Measurements from ENCODE around the gene ZNF484.
"Not testable (repeated sequence)": the region's sequence is repeated elsewhere in the genome, so short reads cannot be mapped to it uniquely, and the experiment has no call there.

Gene ZNF484

DNA sequence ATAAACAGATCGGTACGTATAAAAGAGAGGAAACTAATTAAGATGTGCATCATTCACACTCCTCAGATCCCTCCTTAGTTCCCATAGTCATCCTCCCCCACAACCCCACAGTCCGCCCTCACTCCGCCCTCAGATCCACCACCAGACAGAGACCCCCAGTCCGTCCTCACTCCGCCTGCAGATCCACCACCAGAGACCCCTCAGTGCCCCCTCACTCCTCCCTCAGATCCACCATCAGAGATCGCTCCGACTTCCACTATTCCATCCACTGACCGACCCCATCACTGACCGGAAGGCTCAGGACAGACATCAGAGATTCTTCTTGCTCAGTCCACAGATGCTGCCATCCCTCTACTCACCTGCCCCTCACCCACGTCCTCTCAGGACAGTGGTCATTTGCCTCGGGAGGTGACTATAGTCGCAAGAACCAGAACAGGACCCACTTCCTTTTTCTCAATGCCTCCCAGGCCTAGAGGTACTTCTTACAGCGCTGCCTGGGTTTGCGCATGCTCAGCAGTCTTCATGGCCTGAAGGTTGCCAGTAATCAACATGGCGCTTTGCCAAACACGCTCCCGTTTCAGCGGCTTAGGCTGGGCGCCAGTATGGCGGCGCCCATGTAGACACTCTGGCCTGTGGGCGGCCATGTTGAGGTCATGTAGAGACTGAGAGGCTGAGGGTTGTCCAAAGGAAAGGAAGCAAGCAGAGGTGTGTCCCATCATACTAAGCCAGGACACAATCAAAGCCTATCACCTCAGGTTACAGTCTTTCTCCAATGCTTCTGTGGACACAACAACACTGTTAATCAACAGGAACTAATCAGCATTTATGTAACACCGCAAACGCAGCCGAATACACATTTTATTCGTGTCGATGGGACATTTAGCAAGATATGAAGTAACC is at the start of gene ZNF484:
Gene ZNF484, minus strand, starts transcription at position 508 of the 900 bp plus-strand sequence. CDS start 3,009 bp downstream, outside the sequence.
- peak; percentile 97 for DNase-seq

DNA sequence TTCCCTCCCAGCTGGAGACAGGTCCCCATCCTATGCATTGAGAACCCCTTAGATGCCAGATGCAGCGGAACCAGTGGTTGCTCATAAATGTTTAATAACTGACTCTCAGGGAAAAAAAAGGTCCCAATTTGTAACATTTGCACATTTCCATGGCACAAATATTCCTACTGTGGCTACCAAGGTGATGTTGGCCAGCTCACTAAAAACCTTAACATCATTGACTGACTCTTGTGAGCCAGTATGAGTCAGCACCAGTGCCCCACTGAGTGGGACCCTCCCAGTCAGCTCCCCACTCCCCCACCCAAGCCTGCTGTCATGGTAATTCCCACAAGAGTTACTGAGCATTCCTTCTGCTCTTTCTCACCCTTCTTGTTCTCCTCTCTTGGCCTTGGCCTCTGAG is 42.6 kb upstream of the ZNF484 start:
- DNase-seq = no peak

DNA sequence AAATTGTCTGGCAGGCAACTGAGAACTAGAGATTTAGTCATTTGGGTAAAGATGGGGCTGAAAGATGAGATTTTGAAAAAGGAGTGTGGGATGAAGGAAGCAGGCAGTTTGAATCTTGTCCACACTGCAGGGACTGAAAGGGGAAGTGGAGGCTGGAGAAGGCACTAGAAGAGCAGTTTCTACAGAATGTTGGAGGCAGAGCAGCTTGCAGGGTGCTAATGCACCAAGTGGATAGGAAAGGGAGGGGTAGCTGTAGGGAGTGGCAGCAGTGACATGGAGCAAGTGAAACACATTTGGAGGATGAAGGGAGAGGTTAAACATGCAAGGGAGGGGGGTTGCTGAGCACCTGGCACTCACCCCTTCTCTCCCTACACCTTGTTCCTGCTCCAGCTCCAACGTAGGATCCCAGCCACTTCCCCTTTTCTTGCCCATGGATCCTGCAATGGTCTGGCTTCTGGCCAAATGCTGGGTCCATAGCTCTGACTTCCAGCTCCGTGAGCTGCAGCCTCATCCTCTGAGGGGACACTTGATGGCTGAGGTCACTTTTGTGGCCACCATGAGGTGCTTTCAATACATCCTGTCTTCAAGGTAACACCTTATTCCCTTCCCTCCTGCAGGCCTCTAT is 39.5 kb upstream of the ZNF484 start:
- DNase-seq = no peak

DNA sequence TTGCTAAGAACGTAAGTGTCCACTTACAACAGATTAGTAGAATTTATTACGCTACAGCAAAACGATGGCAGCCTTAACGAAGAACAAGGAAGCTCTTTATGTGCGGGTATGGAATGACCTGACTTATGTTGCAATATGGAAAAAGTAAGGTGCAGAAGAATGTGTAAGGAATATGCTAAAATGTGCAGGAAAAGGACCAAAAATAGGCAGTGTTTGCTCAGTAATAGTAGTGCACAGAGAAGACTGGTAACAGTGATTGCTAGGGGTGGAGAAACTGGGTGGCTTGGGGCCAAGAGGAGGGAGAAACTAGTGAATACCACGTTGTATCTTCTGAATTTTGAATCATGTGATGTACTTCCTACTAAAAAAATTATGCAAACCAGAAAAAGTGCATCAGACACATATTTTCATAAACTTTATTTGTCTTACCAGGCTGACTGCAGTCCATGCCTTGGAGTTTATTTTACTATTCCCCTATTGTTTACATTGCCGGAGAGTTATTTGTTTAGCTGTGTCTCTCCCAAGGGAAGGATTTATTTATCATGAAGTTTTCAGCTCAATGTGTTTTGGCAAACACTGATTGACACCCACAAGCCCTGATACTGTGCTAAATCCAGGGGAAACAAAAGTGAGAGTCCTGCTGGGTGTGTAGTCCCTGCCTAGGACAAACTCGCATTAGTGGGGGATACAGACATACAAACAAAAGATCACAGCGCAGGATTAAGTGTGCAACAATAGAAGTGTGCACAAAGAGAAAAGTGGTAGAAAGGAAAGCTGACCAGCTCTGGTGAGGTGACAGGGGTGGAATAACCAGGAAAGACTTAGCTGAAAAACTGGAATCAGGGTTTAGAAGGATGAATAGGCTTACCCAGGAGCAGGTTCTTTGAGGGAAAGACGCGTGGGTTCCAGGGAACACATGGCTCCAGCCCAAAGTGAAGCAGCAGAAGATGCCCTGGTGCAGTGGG is 34.0 kb upstream of the ZNF484 start:
- peak; percentile 75 for DNase-seq

DNA sequence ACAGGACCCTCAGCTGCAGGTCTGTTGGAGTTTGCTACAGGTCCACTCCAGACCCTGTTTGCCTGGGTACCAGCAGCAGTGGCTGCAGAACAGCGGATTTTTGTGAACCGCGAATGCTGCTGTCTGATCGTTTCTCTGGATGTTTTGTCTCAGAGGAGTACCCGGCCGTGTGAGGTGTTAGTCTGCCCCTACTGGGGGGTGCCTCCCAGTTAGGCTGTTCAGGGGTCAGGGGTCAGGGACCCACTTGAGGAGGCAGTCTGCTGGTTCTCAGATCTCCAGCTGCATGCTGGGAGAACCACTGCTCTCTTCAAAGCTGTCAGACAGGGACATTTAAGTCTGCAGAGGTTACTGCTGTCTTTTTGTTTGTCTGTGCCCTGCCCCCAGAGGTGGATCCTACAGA is 27.3 kb upstream of the ZNF484 start:
- DNase-seq = not testable (repeated sequence)

DNA sequence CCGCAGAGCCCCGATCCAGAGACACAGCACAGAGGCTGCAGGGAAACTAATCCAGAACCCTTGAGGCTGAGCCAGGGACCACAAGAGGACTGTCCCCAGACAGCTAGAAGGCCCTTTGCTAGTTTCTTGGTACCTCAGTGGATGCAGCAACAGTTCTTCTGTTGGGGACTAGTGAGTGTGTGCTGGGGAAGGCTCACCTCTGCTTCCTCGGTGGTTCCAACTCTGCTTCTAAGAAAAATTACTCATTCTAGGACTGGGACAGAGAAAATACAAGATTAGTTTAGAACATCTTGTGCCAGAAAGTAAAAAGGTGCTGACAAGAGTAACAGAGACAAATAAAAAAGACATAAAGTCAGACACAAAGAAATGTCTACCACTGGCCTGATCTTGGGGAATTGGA is 19.5 kb upstream of the ZNF484 start:
- no peak for DNase-seq

DNA sequence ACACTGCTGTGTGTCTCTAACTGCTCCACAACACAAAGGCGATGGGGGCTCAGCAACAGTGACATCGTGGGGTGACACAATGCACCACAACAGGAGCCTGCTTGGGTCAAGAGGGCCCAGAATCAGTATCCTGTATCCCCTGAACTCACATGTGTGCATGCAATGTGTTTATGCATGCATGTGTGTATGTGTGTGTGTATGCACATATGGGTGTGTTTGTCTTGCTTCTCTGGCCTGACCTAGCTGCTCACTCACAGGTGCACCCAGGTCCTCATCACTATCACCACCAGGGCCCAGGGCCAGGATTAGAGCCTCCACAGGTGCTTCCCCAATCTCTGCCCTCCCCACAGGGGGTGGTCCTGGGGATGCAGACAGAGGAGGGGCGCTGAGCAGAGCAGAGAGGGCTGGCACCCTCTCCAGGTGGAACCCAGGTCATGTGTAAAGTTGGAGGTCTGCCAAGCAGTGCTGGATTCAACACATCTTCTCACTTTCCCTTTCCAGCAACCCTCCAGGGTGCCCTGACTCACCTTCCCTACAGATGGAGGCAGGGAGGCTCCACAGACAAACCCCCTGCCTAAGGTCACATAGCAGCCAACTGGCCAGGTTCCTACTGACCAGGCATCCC is 18.1 kb upstream of the ZNF484 start:
- no peak for DNase-seq

DNA sequence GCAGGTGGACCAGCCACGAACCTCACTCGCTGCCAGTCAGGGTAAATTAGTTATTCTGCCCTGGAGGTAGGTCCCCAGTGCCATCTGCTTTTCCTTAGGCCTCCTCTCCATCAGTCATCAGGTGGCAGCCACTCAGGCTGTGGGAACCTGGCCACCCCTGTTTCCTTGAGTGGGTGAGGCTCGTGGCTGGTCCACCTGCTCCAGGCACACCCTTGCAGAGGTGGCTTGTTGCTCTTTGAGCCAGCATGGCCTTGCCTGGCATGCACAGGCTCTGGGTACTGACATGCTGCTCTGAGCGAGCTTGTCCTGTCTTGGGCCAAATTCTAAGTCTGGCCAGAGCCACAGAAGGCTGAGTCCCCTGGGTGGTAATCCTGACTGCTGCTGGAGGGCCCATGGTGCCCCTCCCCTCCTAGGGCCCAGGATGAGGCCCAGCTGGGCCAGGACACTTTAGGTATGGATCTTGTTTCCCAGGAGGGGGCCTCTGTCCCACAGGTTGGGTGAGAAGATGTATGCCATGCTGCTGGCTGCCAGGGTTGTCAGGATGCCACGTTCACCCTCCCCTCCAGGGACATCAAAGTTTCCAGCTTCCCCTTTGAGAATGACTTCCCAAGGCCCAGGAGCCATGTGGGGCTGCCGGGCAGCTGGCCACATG is 17.0 kb upstream of the ZNF484 start:
- no peak for DNase-seq

DNA sequence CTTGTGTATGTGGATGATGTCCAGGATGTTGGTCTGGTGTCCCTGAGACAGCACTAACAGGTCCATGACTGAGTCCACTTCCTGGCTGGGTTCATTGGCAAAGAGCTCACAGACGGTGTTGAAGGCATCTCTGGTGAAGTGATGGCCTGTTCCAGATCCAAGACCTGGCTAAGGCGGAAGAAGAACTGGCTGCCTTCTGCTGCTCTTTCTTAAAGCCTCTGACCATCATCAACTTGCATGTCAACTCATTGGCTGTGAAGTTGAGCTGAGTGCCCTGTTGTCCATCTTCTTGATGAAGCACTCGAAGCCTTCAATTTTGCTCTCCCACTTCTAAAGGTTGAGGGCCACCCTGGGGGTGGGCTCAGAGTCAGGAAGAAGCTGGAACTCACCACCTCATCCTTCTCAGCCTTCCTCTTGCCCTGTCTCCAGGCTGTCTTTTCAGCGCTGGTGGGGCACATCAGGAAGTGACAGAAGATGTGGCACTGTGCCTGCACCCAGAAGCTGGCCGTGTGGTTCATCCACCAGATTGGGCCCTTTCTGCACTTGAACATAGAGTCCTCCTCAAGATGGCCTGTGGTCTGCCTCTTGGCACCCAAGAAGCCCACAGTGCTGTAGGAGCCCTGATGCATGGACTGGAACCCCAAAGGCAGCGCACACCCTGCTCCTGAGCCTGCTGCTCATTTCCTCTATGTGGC is 16.2 kb upstream of the ZNF484 start:
- DNase-seq = not testable (repeated sequence)

DNA sequence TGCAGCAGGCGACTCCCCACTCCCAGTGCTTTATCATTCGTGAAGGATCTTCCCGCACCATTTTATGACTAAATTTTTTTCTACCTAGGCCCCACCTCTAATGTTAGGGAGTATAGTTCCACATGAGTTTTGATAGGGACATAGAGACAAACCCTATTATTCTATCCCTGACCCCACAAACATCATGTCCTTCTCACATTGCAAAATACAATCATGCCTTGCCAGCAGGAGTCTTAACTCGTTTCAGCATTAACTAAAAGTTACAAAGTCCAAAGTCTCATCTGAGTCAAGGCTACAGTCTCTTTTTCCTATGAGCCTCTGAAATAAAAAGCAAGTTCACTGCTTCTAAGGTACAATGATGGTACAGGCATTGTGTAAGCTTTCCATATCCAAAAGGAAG is 14.4 kb upstream of the ZNF484 start:
- not testable (repeated sequence) for DNase-seq

DNA sequence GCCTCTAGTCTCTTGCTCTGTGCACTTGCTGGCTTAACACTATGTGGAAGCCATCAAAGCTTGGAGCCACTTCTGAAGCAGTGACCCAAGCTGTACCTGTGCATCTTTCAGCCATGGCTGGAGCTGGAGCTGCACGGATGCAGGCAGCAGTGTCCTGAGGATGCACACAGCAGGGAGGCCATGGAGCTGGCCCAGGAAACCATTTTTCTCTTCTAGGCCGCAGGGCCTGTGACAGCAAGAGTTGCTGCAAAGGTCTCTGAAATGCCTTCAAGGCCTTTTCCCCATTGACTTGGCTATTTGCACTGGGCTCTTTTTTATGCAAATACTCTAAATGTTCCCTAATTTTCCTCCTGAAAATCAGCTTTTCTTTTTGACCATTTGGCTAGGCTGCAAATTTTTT is 12.9 kb upstream of the ZNF484 start:
- DNase-seq = no peak

DNA sequence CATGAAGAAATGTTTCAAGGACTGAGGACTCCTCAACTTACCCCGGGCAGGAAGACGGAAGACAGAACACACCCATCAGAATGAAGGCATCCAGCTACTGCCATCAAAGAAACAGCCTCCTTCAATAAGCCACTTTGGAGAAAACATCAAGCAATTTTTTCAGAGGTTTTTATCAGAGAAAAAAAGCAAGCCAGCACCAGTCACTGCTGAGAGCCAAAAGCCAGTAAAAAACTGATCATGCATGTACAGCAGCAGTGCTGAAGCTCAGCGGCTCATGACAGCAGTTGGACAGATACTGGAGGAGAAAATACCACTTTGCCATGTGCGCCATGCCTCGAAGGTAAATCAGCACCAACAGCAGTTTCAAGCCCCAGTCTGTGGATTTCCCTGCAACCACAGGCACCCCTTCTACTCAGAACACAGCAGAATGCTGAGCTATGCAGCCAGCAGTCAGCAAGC is 10.1 kb upstream of the ZNF484 start:
- DNase-seq = no peak

DNA sequence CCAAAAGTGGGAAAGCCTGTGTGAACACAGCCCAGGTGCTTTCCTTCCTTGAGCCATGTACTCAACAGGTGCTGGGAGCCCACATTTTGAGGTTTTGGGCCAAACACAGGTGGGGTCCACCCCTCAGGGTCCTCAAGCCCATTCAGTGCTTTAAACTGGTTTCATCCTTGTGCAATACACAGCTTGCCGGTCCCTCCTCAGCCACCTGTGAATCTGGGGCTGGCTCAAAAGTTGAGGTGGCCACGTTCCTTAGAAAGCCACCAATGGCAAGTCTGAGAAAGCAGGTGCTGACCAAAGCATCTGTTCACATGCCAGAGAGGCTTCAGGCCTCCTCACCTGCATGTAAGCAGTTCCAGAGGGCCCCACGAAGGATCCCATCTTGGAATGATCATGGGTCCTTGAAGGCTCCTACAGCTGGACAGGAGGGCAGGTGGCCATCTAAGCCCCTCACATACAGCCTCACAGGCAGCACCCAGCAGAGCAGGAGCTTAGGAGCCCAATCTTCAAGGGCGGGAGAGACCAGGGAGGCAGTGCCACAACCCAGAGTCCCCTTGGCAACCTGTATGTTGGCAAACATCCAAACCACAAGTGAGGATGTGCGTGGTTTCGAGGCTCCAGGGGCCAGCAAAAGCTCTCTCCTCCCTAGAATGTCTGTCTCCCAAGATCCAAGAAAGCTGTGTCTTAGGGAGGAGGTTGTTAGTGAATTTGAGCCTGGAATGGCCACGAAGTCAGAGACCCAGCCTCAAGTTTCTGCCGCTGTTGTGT is 9.2 kb upstream of the ZNF484 start:
- DNase-seq = not testable (repeated sequence)

DNA sequence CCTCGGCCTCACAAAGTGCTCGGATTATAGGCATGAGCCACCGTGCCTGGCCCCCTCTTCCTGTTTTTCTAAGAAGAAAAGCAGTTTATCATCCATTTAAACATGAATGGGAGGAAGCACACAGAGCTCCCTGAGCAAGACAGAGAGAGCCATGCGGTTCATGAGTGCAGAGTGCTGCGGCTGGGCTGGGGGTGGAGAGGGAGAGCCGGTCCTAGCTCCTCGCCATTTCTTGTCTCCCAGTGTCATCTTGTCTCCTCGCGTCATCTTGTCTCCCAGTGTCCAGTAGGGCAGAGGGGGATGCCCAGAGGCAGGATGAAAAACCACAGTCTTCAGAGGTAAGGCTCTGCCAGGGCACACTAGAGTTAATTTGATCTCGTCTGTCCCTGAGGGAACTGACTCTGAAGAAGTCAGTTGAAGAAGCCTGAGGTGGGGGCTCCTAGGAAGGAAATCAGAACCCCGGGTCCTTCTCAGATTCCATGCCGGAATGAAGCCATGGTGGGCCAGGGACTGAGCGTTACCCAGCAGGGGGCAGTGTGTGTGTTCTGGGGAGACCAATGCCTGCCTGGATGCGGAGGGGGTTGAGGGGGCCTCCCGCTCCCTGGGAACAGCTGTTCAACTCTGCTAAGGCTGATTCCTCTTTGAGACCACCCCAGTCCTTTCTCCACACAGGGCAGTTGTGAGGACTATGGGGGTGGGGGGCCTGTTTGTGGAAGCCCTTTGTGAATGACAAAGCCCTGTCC is 6.0 kb upstream of the ZNF484 start:
- not testable (repeated sequence) for DNase-seq

DNA sequence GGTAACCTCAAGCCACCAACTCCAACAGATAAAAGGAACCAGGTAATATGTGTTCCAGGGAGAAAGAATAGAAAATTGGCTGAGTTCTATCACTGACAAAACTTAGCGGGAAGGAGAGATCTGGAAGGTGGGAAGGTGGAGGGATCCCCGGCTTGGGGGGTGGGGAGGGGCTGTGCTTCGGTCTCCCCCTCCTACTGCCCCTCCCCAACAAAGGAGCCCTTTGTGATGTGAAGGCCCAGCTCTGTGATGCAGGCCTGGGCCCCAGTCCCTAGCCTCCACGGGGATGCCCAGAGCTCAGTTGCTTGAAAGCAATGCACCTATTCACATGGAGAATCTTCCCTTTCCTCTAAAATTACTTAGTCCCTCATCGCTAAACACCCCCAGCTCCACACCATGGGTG is 4.4 kb upstream of the ZNF484 start:
- DNase-seq = no peak

DNA sequence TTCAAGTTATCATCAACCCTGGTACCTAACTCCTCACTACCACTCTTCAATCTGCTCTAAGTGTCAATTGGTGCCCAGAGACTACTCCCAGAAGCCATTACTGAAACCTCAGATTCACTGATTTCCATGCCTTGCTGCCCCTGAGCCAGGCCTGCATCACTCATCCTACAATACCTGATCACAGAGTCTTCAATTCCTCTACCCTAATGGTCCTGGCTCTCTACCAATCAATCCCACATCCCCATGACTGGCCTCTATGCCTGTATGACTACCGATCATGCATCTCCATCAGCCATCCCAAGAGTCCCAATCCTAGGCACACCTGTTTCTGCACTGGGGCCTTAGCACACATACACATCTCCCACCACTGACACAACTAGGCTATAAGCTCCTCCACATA is 2.5 kb downstream of the ZNF484 start:
- DNase-seq = no peak

DNA sequence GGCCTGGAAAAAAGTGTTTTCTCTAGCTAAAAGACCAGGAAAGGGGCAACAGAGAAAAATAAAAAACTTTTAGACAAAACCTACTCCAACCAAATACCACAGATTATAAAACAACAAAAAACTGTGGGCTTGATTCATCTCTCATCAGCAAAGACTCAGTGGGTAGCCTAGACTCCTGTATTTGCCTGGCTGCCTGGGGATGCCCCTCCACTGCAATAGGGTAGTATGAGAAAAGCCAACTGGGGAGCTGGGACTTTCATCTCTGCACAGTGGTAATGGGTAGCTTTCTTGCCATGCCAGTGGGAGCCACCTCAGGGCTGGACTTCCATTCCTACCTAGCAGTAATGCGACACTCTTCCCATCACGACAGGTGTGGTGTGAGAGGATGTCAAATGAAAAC is 7.5 kb downstream of the ZNF484 start:
- no peak for DNase-seq

DNA sequence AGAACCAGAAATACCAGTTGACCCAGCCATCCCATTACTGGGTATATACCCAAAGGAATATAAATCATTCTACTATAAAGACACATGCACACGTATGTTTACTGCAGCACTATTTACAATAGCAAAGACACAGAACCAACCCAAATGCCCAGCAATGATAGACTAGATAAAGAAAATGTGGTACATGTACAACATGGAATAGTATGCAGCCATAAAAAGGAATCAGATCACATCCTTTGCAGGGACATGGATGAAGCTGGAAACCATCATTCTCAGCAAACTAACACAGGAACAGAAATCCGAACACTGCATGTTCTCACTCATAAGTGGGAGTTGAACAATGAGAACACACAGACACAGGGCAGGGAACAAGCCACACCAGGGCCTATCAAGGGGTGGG is 11.2 kb downstream of the ZNF484 start:
- not testable (repeated sequence) for DNase-seq

DNA sequence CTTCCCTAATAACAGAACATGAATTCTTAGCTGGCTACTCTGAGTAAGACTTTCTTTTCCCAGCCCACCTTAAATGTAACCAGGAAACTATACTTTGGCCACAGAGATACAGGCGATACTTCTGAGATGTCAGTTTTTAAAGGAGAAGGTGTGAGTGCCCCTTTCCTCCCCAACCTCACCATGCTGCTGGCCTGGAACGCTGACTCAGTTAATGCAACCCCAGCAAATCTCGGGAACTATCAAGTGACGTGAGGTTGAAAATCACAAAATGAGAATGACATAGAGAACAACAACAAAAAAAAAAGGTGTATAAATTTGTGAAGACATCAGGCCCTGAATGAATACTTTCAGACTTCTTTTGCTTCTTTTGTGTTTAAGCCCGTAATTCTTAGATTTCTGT is 13.7 kb downstream of the ZNF484 start:
- DNase-seq = no peak

DNA sequence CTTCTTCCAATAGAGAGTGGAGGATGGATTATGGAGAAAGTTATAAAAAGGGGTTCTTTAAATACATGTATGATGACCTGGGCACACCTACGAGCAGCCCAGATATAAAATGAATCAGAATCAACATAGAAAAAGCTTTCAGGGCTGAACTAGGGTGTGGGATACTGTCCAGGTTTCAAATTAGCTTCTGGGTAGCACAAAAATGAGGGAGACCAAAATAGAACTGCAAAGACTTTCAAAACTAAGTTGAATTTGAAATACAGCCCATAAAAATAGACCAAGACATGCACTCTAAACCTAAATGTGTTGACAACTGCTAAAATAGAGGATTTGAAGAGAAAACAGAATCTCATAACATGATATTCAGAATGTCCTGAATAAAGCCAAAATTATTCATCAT is 17.0 kb downstream of the ZNF484 start:
- DNase-seq = no peak
